ENCODE data around the gene ACADL.
A peak's percentile ranks its signal among the peaks of the same experiment; 100 is the strongest.

ACADL gene

DNA sequence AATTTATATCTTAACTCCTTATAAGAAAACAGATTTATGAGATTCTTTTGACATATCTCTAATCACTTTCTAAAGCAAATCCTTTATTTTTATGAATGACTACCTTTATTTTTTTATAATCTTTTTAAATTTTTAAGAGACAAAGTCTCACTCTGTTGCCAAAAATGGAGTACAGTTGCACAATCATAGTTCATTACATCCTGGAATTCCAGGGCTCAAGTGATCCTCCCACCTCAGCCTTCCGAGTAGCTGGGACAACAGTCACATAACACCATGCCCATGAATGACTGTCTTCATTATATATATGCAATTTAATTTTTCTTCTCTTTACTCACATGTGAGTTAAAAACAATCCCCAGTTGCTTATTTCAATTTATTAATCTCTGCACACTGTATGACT lies 21.7 kb downstream of the ACADL start:
- DNase-seq (ENCODE audit: low read depth): no peak
- H3K4me3 ChIP-seq (ENCODE audit: low read length): no peak overlapping the region
- TF ChIP-seq, protein P1, sequence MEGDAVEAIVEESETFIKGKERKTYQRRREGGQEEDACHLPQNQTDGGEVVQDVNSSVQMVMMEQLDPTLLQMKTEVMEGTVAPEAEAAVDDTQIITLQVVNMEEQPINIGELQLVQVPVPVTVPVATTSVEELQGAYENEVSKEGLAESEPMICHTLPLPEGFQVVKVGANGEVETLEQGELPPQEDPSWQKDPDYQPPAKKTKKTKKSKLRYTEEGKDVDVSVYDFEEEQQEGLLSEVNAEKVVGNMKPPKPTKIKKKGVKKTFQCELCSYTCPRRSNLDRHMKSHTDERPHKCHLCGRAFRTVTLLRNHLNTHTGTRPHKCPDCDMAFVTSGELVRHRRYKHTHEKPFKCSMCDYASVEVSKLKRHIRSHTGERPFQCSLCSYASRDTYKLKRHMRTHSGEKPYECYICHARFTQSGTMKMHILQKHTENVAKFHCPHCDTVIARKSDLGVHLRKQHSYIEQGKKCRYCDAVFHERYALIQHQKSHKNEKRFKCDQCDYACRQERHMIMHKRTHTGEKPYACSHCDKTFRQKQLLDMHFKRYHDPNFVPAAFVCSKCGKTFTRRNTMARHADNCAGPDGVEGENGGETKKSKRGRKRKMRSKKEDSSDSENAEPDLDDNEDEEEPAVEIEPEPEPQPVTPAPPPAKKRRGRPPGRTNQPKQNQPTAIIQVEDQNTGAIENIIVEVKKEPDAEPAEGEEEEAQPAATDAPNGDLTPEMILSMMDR (IDR thresholded peaks at IDR 0.05; ENCODE audit: insufficient read depth, low read depth, low read length, missing control alignments): no peak

DNA sequence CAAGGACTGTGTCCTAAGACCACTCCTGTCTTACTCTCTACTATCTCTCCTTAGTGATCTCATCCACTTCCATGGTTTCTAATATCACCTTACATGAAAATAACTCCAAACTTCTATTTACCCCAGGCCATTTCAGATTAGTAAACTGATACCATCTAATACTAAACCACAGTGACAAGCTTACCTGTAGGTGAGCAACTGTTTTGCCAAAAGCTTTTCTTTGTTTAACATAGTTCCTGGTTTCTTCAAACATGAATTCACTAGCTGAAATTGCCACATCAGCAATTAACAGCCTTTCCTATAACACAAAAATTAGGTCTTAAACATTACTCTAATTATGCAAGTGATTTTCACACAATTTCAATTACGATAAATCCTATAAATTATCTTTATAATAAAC lies 22.1 kb downstream of the ACADL start:
- DNase-seq (ENCODE audit: low read depth): peak; percentile 46
- TF ChIP-seq, protein P1 (IDR thresholded peaks at IDR 0.05; ENCODE audit: insufficient read depth, low read depth, low read length, missing control alignments): no peak
- no peak overlapping the region for H3K4me3 ChIP-seq (ENCODE audit: low read length)

DNA sequence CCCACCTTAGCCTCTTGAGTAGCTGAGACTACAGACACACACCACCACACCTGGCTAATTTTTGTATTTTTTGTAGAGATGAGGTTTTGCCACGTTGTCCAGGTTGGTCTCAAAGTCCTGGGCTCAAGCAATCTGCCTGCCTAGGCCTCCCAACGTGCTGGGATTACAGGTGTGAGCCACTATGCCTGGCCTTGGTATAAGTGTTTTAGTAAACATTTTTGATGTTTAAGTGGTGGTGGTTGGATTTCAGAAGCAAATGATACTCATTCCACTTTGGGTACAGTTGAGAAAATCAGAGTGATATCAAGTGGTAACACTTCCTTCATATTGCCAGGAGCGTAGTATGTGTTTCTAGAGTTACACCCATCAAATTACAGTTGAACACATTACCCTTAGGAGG lies 25.4 kb downstream of the ACADL start:
- TF ChIP-seq, protein P1 (IDR thresholded peaks at IDR 0.05; ENCODE audit: insufficient read depth, low read depth, low read length, missing control alignments): no peak
- DNase-seq (ENCODE audit: low read depth): no peak

DNA sequence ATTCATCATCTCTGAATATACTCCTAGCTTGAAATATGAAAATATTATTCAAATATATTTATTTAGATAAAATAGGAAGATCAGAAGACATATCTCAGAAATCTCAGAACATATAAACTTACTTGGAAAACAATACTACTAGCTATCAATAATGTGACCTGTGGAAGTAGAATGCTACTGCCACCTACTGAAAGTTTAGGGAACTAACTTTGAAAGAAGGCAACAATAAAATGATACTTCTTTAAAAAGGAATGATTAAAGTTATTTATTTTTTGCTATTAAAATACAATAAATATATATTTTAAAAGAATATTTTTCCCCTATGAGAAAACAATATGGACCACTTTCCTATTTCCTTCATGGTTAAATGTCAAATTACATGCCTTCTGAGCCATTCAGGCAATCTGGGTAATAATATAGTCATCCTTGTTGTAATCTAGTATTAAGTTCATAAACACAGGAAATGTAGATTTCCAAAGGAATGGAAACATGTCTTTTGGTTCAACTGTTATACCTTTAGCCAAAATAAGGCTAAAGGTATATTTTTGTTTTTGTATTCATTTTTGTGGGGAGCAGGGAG lies 26.0 kb downstream of the ACADL start:
- TF ChIP-seq, protein P1 (IDR thresholded peaks at IDR 0.05; ENCODE audit: insufficient read depth, low read depth, low read length, missing control alignments): peak; percentile 59
- no peak overlapping the region for H3K4me3 ChIP-seq (ENCODE audit: low read length)
- DNase-seq (ENCODE audit: low read depth): peak; percentile 46

More for the DNA sequence above, 25.4 kb downstream of the ACADL start:
- H3K4me3 ChIP-seq (ENCODE audit: low read length): no peak overlapping the region

DNA sequence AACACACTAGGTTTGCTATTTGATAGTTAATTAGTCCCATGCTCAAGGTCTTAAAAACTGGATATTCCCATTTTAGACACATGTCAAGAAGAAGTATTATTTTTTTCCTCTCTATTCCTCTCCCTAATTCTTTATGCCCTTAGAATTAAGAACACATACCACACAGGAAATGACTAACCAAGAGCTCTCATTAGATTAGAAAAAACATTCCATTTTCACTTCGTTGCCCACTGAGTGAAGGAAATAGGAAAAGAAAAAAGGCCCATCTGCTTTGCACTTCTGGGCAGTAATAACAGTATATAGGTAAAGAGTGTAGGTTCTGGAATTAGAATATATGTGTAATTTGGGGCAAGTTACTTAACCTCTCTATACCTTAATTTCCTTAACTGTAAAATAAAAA lies 26.9 kb downstream of the ACADL start:
- H3K4me3 ChIP-seq (ENCODE audit: low read length): no peak overlapping the region
- TF ChIP-seq, protein P1 (IDR thresholded peaks at IDR 0.05; ENCODE audit: insufficient read depth, low read depth, low read length, missing control alignments): no peak
- no peak for DNase-seq (ENCODE audit: low read depth)

DNA sequence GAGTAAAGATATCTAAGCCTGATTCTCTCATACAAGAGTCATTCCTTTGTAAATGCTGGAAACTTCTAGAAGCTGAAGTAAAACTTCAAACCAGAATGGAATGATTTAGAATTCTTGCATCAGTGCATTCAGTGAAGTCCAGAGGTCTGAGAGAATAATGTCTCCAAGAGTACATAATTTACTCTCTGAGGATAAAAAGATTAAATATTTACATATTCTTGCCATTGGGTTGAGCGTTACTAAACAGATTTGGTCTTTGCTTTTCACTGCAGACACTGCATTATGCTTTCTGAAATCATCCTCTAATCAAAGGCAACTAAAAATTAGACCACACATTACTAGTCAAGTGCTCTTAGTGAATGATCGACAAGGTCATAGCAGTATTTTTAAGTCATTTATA lies 27.5 kb downstream of the ACADL start:
- TF ChIP-seq, protein P1 (IDR thresholded peaks at IDR 0.05; ENCODE audit: insufficient read depth, low read depth, low read length, missing control alignments): no peak
- no peak for DNase-seq (ENCODE audit: low read depth)
- H3K4me3 ChIP-seq (ENCODE audit: low read length): no peak overlapping the region

All from epithelial cell of esophagus (primary cell).